ENCODE data around the gene ZFPM1. TPM values are rescaled to one million over a fixed set of nuclear protein-coding genes. Genes with fewer than 3 reads are reported as not detected.

The ZFPM1 gene
- total RNA-seq, 2 donors from 2014 or later, result 23.5 to 24.5 TPM

DNA sequence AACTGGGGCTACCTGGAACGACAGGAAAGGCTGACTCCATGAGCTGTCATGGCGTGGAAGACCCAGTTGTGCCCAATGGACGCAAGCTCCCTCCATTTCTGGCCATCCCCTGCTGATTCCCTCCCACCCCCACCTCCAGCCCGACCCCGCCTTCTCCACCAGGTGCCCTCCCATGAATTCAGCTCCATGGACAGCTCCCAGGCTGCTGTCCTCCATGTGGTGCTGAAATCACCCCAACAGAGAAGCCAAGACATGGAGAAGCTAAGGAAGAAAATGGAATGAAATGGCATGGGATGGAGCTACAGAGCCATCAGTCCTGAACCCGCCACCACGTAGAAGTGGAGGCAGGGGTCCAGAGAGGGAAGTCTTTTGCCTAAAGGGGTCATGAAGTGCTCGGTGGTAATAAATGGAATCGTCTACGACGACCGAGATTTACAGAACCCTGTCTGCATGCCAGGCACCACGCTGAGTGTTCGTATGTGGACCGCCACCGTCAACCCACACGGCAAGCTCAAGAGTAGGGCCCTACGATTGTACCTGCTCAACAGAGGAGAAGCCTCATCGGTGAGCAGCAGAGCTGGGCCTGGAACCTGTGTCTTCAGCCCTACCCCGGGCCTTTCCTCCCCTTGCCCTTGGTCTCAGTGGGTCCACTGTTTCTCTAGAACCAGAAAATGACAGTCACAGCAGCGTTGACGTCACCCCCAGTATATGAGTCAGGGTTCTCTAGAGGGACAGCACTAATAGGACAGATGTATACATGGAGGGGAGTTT lies 107.8 kb downstream of the ZFPM1 start:
- Mint-ChIP-seq H3K4me3 (no peak overlapping the region), H3K27me3 (peaks cover 0 to 3% of the 10 kb centered on the region in 2 donors), H3K9me3 (peaks cover 4% of the 10 kb centered on the region), H3K36me3 (no peaks in the 10 kb centered on the region), H3K4me1 (ENCODE audit: low read depth in 2 of 2) (peaks cover 4 to 6% of the 10 kb centered on the region in 2 donors), H3K27ac (no peak overlapping the region)
- ATAC-seq, result no peak
- no peak for DNase-seq (ENCODE audit: low spot score)

DNA sequence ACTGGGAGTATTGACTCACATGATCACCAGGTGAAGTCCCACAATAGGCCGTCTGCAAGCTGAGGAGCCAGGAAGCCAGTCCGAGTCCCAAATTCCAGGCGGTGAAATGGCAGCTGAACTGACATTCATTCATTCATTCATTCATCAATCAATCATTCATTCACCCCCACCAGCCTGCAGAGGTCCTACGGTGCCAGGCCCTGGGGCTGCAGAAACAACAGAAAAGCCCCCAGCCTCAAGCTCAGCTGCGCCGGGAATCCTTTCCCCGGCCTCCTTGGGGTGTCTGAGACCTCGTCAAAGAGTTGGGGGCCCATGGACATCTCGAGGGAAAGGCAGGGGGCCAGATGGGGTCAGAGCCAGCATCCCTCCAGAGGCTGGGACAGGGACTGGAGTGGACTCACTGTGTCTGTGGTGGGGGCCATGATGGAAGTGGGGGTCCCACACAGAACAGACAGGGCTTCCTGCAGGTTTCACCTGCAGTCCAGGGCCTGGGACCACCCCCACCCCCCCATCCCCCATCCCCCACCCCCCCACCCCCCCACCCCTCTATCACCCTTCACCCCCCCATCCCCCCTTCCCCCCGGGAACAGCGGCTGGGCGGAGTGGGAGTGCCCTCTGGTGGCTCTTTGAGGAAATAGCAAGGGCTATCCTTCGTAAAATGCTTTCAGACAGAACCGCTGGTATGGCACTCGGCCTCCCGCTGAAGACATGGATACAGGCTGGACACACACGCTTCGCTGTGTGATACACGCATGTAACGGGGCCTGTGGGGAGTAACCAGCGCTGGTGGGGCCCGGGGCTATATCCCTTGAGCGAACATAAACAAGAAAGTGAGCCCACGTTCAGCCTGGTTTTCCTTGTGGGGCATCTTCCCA lies 108.6 kb downstream of the ZFPM1 start:
- Mint-ChIP-seq H3K9me3 (no peaks in the 10 kb centered on the region), H3K36me3 (no peaks in the 10 kb centered on the region), H3K27ac (no peak overlapping the region), H3K27me3 (peaks cover 0 to 3% of the 10 kb centered on the region in 2 donors), H3K4me3 (no peak overlapping the region), H3K4me1 (ENCODE audit: low read depth in 2 of 2) (peaks cover 4 to 9% of the 10 kb centered on the region in 2 donors)
- ATAC-seq, result peak; percentile 61
- DNase-seq (ENCODE audit: low spot score), result no peak

DNA sequence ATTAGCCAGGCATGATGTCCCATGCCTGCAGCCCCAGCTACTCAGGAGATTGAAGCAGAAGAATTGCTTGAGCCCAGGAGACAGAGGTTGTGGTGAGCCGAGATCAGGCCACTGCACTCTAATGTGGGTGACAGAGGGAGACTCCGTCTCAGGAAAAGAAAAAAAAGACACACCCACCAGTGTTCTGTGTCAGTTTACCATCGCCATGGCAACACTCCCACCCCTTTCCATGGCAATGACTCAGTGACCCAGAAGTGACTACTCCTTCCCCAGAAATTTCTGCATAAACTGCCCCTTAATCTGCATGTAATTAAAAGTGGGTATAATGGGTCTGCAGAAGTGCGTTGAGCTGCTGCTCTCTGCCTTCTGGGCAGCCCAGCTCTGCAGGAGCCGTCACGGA lies 113.1 kb downstream of the ZFPM1 start:
- H3K9me3 Mint-ChIP-seq, result no peaks in the 10 kb centered on the region
- no peak for ATAC-seq
- H3K4me1 Mint-ChIP-seq (ENCODE audit: low read depth in 2 of 2), result peaks cover 13 to 17% of the 10 kb centered on the region in 2 donors
- H3K27me3 Mint-ChIP-seq, result no peaks in the 10 kb centered on the region
- no peak for DNase-seq (ENCODE audit: low spot score)
- no peak overlapping the region for H3K4me3 Mint-ChIP-seq
- H3K27ac Mint-ChIP-seq, result no peak overlapping the region
- no peaks in the 10 kb centered on the region for H3K36me3 Mint-ChIP-seq

DNA sequence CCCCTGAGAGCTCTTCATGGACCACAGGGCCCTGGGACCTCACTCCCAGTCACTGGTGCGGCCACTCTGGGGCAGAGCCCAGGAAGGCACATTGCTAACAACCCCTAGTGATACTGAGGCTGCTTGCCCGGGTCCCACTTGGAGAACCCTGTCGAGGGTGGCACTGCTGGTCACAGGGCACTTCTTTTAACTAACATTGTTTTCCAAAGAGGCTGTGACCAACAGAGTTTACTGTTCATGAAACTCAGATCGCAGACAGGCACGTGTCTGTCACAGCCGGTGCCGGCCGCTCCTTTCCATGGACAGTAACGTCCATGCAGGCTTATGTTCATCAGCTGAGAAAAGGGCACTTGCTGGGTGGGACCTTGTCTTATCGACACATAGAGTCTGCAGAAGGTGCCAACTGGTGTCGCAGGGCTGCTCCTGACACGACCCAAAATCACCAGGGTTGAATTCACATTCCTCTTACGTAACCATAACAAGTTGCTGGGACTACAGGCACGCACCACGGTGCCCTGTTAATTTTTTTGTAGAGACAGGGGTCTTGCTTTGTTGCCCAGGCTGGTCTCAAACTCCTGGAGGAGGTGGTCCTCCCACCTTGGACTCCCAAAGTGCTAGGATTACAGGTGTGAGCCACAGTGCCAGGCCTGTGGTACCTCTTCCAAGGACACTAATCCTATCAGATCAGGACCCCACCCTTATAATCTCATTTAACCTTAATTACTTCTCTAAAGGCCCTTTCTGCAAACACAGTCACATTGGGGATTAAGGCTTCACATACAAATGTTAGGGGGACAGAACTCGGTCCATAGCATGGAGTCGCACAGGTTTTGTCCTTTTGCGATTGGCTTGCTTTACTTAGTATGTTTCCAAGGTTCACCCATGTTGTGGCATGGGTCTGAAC lies 115.9 kb downstream of the ZFPM1 start:
- DNase-seq (ENCODE audit: low spot score) (no peak), ATAC-seq (no peak)
- Mint-ChIP-seq H3K9me3 (no peaks in the 10 kb centered on the region), H3K4me3 (peak overlapping the region; percentile 86), H3K27me3 (no peaks in the 10 kb centered on the region), H3K4me1 (ENCODE audit: low read depth in 2 of 2) (peaks cover 18 to 29% of the 10 kb centered on the region in 2 donors), H3K27ac (peak overlapping the region; percentile 79 to 85), H3K36me3 (no peaks in the 10 kb centered on the region)

DNA sequence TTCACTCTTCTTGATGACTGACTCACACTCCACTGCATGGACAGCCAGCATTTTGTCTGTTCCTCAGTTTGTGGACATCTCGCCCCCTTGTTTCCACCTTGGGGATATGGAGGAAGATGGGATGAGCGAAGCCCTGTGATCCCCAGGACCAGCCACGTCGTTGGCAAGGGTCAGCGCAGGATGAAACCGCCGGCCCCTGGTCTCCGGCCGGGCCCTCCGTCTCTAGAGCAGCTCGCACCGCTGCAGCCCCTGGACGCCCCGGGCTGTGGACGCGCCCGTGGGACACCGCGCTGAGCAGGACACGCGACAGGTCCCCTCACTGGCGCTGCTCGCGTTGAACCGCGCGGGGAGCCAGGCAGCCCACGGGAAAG lies 116.5 kb downstream of the ZFPM1 start:
- Mint-ChIP-seq H3K4me3 (peak overlapping the region; percentile 86), H3K27me3 (no peaks in the 10 kb centered on the region), H3K27ac (peak overlapping the region; percentile 79 to 85), H3K36me3 (no peaks in the 10 kb centered on the region), H3K9me3 (no peaks in the 10 kb centered on the region), H3K4me1 (ENCODE audit: low read depth in 2 of 2) (peaks cover 18 to 29% of the 10 kb centered on the region in 2 donors)
- ATAC-seq, result peak; percentile 41 to 48
- DNase-seq (ENCODE audit: low spot score), result no peak

DNA sequence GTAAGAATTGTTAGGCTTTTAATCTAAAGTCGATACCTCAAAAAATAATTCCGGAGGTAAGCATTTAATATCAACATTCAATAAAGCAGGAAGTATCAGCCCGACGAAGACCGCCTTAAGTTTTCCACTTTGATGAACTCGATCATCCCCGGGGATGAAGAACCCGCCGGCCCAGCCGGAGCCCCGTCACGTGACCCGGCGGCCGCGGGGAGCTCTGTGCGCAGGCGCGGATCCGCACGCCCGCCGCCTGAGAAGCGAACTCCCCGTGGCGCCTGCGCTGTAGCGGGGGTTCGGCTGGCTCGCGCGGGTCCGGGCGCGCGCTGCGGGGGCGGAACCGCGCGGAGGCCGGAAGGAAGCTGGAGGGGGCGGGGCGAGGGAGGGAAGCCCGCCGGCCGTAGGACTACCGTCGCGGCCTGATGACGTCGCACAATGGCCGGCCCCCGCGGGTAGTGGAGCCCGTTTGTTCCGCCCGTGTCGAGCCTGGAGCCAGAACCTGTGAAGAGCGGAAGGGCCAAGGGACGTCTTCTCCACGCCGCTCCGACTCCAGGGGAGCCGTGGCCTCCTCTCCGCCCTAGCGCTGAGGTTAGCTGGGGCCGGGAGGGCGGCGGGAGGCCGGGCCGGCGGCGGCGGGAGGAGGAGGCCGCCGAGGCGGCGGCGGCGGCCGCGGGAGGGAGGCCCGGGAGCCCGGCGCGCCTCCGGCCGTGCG lies 117.1 kb downstream of the ZFPM1 start, which contains the start of gene ZC3H18:
ZC3H18 (plus strand) TSS at position 419 of the 706 bp plus-strand sequence. CDS start 6,721 bp downstream, outside the sequence.
- peak; percentile 94 to 96 for ATAC-seq
- Mint-ChIP-seq H3K27me3 (no peaks in the 10 kb centered on the region), H3K4me1 (ENCODE audit: low read depth in 2 of 2) (peaks cover 18 to 29% of the 10 kb centered on the region in 2 donors), H3K4me3 (peak within 1 kb of the TSS; percentile 86), H3K27ac (peak within 1 kb of the TSS; percentile 79 to 85), H3K36me3 (no peaks in the 10 kb centered on the region), H3K9me3 (no peaks in the 10 kb centered on the region)
- peak; percentile 98 for DNase-seq (ENCODE audit: low spot score)

DNA sequence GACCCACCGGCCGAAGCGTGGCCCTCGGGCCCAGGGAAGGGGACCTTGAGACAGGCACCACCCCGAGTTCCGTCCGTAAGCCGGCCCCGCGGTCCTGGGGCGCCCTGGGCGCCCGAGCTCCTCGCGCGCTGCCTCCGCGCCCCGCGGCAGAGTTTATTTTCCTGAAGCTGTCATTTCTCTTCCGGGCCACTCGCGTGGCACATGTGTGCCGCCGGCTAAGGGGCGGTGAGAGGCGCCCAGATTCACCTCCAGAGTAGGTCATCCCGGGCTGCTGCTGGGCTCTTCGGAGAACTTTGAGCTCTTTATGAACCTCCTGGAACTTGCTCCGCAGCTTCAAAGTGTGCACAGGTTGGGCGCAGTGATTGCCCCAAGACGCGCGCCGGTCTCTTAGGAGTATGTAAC lies 117.6 kb downstream of the ZFPM1 start:
- Mint-ChIP-seq H3K4me3 (peak overlapping the region; percentile 86), H3K27ac (peak overlapping the region; percentile 79 to 85), H3K27me3 (no peaks in the 10 kb centered on the region), H3K4me1 (ENCODE audit: low read depth in 2 of 2) (peaks cover 18 to 29% of the 10 kb centered on the region in 2 donors), H3K36me3 (no peaks in the 10 kb centered on the region), H3K9me3 (no peaks in the 10 kb centered on the region)
- ATAC-seq (peak; percentile 53 to 56), DNase-seq (ENCODE audit: low spot score) (no peak)

DNA sequence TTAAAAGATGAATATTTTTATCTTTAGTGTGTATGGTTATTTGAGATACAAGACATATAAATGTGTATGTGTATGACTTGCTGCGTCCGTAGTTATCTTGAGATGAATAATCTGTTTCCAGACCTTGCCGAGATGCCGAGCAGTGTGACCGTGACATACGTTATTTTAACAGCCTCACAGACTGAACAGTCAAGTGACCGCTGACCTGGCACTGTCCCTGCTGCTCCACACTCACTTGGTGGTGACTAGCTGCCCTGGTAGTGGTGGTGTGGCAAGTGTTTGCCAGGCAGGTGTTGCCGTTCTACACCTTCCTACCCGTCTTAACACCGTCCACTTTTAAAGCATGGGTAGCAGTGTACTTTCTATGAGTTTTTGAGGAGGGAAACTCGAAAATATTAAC lies 122.2 kb downstream of the ZFPM1 start:
- Mint-ChIP-seq H3K4me1 (ENCODE audit: low read depth in 2 of 2) (peaks cover 23 to 39% of the 10 kb centered on the region in 2 donors), H3K27me3 (no peaks in the 10 kb centered on the region), H3K9me3 (no peaks in the 10 kb centered on the region), H3K36me3 (no peaks in the 10 kb centered on the region), H3K27ac (no peak overlapping the region), H3K4me3 (no peak overlapping the region)
- DNase-seq (ENCODE audit: low spot score) (no peak), ATAC-seq (no peak)

DNA sequence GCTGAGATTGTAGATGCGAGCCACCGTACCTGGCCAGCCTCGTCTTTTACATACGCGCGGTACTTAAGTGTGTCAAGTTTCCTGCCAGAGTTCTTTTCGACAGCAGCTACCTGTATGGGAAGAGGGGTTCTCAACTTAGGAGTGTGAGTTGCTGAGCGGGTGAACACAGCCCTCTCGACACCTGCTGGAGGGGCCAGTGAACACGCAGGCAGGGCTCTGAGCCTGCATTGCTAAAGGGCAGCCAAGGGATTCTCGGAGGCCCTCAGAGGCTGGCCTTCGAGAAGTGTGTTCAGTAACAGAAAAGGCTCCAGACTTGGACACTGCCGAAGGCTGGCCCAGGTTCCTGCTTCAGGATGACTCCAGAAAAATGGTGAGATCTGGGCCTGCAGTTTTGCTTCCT lies 123.2 kb downstream of the ZFPM1 start:
- Mint-ChIP-seq H3K27me3 (no peaks in the 10 kb centered on the region), H3K9me3 (no peaks in the 10 kb centered on the region), H3K4me1 (ENCODE audit: low read depth in 2 of 2) (peaks cover 22 to 33% of the 10 kb centered on the region in 2 donors), H3K4me3 (no peak overlapping the region), H3K36me3 (no peaks in the 10 kb centered on the region), H3K27ac (no peak overlapping the region)
- DNase-seq (ENCODE audit: low spot score) (no peak), ATAC-seq (no peak)

DNA sequence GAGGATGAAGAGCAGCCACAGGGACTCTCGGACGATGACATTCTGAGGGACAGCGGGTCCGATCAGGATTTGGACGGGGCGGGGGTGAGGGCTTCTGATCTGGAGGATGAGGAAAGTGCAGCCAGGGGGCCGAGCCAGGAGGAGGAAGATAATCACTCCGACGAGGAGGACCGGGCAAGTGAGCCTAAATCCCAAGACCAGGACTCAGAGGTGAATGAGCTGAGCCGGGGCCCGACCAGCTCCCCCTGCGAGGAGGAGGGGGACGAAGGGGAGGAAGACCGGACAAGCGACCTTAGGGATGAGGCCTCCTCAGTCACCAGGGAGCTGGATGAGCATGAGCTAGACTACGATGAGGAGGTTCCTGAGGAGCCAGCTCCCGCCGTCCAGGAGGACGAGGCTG lies 124.1 kb downstream of the ZFPM1 start:
- ATAC-seq, result no peak
- no peak for DNase-seq (ENCODE audit: low spot score)
- no peak overlapping the region for H3K27ac Mint-ChIP-seq
- no peaks in the 10 kb centered on the region for H3K27me3 Mint-ChIP-seq
- peaks cover 21 to 28% of the 10 kb centered on the region in 2 donors for H3K4me1 Mint-ChIP-seq (ENCODE audit: low read depth in 2 of 2)
- H3K9me3 Mint-ChIP-seq, result no peaks in the 10 kb centered on the region
- no peak overlapping the region for H3K4me3 Mint-ChIP-seq
- no peaks in the 10 kb centered on the region for H3K36me3 Mint-ChIP-seq

DNA sequence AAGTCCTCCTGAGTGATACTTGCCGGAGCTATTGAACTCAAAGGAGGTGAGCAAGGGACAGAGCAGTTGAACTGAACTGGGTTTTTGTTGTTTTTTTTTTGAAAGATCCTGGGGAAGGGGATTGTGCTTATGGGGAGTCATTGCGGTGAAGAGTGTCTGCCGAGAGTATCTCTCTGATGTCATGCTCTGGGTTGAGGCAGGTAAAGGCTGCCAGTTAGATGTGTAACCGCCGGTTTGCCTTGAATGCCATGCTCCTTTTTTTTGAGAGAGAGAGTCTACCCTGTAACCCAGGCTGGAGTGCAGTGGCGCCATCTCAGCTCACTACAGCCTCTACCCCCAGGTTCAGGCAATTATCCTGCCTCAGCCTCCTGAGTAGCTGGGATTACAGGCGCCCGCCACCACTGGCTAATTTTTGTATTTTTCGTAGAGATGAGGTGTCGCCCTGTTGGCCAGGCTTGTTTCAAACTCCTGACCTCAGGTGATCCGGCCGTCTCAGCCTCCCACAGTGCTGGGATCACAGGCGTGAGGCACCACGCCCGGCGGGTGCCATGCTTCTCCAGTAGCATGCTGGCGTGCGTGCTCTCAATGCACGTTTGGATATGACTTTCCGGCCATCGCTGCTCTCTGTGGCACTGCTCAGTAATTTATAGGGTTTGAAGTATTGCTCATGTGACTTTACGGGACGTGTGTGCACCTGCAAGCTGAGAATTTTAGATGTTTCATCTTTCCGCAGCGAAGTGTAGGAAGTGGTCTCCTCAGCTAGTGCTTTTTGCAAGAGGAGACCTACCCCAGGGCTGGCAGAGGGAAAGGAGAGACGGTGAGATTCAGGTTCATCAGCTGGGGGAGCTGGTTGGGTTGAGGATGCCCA lies 125.6 kb downstream of the ZFPM1 start:
- no peaks in the 10 kb centered on the region for H3K9me3 Mint-ChIP-seq
- H3K27ac Mint-ChIP-seq, result peak overlapping the region in 1 of 2 donors; percentile 38
- no peak overlapping the region for H3K4me3 Mint-ChIP-seq
- no peaks in the 10 kb centered on the region for H3K36me3 Mint-ChIP-seq
- DNase-seq (ENCODE audit: low spot score) (no peak), ATAC-seq (no peak)
- H3K27me3 Mint-ChIP-seq, result no peaks in the 10 kb centered on the region
- H3K4me1 Mint-ChIP-seq (ENCODE audit: low read depth in 2 of 2), result peaks cover 19 to 20% of the 10 kb centered on the region in 2 donors

DNA sequence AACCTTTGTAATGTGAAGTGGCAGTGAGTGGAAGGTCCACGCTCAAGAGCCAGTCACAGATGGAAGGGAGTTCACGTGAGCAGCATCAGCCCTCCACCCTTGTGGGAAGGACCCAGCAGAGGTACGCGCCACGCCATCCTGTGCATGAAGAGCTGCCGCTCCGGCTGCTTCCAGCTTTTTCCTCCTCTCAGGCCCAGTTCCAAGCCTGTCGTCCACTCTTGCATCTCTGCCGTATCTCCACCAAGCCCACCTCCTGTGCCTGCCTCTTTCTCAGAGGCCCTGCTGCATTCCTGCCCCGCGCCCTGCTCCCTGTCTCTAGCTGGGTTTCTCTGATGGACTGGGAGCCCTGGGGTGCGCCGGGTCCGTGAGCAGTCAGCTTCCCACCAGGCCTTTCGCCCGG lies 127.3 kb downstream of the ZFPM1 start:
- DNase-seq (ENCODE audit: low spot score), result no peak
- no peak overlapping the region for H3K27ac Mint-ChIP-seq
- ATAC-seq, result no peak
- H3K27me3 Mint-ChIP-seq, result no peaks in the 10 kb centered on the region
- H3K4me3 Mint-ChIP-seq, result no peak overlapping the region
- peaks cover 23 to 24% of the 10 kb centered on the region in 2 donors for H3K4me1 Mint-ChIP-seq (ENCODE audit: low read depth in 2 of 2)
- H3K36me3 Mint-ChIP-seq, result no peaks in the 10 kb centered on the region
- H3K9me3 Mint-ChIP-seq, result no peaks in the 10 kb centered on the region
